NCI-H2029 treated with DMSO at 0.1 percent for 48 hours (cell line): ENCODE results near the gene TEDC1.

Source experiments
- DNase-seq: peaks from one replicate; lab custom pipeline; 2025; lab: John Stamatoyannopoulos, UW

TEDC1 gene

DNA sequence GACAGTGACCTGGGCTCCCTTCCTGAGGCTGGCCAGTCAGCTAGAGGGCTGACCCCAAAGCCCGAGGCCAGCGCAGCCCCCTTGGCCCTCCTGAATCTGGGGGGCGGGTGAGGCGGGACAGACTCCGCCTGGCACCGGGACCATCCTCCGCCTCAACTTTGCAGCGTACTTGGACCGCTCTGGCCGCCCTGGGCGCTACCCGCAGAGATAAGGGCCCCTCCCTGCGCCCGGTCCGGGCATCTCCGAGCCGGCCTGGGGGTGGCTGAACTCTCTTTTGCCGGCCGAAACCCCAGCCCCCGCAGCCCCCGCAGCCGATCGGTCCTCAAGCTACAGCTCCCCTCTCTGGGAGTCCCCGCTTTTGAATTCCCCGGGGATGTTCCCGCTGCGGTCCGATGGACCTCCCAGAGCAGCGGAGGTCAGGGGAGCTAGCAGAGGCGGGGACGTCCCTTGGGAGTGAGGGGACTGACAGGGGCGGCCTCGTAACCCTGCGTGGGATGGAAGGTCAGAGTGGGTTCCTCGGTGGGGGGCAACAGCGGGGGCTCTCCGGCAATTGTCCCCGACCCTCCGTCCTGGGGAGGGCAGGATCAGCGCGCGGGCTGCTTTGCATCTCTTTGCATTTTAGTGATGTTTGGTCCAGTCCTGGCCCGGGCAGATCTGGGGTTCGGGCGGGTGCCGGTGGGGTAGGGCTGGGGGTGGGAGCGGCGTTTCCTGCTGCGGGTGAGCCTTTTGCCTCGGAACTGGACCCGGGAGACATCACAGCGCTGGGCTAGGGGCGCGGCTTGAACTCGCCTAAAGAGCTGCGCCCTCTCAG, 4.7 kb upstream of the TEDC1 start, which contains the start of gene CRIP1:
CRIP1 (plus strand) TSS at position 724 of the 811 bp plus-strand sequence. CDS start 374 bp downstream, outside the sequence.
- no peak for DNase-seq

DNA sequence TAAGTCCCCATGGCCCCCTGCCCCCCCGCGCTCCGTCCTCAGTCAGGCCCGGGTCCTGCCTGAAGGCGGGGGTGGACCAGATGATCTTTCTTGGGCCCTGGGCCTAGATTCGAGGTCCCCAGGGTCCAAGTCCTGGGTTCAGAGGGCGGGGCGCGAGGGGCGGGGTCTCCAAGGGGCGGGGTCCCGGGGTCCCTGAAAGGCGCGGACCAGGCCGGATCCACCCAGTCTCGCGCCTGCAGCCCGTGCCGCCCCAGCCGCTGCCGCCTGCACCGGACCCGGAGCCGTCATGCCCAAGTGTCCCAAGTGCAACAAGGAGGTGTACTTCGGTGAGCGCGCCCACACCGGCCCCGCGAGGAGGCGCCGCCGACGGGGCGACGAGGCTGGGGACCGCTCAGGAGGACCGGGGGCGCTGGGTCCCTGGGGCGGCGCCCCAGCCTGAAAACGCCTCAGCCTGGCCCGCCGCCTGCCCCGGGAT, 4.0 kb upstream of the TEDC1 start:
- no peak for DNase-seq

DNA sequence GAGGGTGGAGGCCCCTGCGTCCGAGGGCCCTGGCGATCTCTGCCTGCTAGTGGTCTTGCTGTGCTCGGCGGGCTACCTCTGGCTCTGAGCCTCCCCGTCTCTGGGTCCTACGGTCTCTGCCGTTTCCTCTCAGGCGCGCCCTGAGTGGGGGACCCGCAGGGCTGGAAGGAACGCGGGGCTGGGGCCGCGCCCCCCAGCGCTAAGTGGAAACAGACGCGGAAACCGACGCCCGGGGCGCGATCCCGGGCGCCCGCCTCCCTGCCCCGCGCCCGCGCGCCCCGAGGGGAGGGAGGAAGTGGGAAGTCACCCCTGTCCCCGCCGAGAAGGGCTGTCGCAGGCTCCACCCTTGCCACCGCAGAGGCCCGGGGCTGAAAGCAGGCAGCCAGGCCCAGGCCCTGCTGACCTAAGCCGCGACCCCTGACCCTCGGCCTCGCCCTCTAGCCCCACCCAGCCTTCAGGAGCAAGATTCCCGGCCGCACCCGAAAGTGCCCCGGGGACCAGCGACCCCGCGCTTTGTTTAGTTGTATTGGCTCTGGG, 3.5 kb upstream of the TEDC1 start:
- DNase-seq: no peak

DNA sequence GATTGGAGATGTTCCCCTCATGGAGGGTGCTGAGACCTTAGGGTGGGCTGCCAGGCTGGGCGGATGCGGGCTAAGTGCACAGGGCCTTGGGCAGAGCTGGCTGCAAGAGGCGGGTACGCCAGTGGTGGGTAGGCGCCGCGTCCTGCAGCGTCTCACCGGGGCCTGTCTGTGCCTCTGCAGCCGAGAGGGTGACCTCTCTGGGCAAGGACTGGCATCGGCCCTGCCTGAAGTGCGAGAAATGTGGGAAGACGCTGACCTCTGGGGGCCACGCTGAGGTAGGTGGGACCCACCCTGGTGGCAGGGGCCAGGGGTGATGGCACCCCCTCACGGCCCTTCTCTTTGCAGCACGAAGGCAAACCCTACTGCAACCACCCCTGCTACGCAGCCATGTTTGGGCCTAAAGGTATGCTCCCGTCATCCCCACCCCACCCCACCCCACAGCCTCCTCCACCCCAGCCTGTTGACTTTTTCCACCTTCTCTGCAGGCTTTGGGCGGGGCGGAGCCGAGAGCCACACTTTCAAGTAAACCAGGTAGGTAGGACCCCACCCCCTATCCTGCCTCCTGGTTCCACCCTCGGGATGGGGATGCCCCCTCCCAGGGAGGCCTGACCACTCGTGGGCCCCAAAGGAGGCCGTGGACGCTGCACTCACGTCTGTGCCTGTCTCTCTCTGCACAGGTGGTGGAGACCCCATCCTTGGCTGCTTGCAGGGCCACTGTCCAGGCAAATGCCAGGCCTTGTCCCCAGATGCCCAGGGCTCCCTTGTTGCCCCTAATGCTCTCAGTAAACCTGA, 2.9 kb upstream of the TEDC1 start:
- DNase-seq: no peak

DNA sequence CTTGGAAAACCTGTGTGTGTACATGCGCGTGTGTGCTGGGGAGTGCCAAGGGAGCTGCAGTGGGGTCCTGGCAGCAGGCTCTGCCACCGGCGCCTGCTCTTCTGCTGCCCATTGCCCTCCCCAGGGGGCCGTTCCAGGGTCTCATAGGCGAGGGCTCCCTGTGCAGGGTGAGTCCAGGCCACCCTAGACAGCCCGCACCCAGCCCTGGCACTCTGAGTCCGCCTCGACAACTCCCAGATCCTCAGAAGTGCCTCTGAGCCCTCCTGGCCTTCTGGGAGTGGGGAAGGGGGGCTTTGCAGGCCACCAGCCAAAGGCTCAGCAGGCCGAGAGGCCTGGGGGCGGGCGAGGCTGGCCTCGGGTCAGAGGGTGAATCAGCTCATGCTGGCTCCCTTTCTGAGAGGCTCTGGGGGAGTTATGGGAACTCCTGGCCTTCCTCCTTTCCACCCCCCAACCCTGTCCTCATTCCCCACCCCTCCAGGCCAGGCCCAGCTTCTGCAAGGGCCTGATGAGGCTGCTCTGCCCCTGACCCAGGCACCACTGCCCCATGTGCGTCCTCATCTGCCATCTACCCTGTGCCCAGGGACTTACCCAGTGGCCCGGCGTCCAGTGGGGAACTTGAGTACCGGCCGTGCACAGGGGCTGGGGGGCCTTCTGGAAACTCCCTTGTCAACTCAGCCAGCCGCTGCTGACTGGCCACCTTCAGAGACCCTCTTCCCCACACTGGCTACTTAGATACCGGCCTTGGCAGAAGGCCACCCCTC, 2.1 kb upstream of the TEDC1 start:
- DNase-seq: no peak

DNA sequence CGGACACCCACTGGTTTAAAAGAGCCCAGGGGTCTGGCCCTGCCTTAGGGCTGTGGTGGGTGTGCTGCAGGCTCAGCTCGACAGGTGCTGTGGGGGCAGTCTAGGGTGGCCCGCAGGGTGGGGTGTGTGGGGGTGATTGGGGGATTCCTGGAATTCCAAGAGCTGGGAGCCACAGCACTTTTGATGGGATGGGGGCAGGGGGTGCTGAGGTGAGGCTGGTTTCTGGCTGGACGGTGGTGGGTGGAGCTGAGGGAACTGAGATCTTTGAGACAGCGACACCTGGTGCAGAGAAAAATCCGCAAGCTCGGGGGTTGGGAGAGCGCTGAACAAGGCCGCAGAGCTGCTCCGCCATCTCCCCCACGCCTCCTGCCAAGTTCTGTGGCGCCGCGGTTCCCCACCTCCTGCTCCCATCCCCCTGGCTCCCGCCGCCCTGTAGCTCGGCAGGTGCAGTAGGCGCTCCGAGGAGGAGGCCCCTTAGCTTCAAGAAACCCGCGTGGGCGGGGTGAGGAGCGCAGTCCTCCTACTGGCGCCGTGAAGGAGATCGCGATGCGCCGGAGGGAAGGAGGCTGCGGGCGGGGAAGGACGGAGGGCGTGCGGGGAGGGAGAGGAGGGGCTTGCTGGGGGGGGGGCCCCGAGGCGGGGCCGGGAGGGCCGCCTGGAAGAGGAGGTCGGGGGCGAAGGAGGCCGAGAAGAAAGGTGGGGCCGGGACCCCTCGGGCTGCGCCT, 1.3 kb upstream of the TEDC1 start:
- peak; percentile 24 for DNase-seq

DNA sequence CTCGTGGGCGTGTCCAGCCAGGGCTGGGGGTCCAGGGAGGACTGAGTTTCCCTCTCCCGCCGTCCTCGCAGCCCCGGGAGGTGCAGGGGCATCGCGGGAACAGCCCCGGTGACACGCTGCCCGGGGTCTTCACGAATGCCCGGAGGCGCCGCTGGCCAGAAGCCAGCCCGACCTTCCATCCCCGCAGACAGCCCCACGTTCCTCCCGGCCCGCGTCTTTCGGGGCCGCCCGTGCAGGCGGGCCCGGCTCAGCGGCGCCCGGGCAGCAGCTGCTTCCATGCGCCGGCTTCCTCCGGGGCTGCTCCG, 827 bp upstream of the TEDC1 start:
- no peak for DNase-seq

DNA sequence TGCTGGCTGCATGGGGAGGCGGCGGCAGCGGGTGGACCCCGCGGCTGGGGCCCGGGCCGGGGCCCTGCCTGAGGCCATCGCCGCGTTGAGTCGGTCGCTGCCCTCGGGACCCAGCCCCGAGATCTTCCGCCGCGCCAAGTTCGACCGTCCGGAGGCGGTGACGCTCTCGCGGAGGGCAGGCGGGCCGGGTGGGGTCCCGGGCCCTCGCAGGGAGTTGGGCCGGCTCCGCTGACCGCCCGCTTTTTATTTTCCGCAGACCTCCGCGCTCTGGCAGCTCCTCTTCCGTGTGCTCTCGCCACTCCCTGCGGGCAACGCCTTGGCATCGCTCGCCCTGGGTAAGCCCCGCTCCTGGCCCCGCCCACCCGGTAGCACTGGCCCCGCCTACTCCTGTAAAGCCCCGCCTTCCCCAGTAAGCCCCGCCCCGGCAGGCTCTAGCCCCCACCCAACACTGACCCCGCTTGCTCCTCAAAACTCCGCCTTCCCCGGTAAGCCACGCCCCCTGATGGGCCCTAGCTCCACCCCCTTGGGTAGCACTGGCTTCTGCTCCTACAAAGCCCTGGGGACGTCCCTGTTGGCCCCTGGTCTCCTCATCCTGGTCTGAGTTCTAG, 424 bp downstream of the TEDC1 start:
- DNase-seq: no peak

DNA sequence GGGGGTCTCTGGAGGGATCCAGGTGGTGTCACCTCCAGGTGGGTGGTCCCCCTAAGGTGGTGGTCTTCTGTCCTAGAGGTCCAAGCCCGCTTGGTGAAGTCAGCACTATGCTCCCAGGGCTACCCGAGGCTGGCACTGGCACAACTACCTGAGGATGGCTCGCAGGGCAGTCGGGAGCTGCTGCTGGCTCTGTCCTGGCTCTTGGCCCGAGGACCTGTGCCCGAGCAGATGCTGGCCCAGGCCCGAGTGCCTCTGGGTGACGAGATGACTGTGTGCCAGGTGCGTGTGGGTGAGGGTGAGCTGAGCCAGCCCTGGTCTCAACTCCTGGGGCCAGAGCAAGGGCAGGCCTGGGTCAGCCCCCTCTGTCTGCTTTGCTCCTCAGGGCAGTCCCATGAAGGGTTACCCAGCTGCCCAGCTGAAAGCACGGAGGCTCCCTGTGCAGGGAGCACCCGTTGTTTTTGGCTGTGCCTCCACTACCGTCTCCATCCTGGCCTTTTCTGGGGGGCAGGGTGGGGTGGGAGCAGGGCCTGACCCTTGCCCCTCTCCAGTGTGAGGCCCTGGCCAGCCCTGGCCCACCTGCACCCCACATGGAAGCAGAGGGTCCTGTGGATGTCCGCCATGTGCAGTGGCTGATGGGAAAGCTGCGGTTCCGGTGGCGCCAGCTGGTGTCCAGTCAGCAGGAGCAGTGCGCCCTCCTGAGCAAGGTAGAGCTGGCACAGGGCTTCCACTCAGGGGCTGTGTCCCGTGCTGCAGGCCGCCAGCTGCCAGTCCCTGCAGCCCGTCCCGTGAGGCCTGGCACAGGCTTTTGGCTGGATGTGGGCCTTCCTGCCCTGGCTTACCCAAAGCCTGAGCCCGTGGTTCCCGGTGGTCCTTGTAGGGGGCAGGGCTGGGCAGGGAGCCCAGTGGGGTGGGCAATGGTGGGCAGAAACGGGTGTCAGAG, 1.3 kb downstream of the TEDC1 start:
- no peak for DNase-seq

DNA sequence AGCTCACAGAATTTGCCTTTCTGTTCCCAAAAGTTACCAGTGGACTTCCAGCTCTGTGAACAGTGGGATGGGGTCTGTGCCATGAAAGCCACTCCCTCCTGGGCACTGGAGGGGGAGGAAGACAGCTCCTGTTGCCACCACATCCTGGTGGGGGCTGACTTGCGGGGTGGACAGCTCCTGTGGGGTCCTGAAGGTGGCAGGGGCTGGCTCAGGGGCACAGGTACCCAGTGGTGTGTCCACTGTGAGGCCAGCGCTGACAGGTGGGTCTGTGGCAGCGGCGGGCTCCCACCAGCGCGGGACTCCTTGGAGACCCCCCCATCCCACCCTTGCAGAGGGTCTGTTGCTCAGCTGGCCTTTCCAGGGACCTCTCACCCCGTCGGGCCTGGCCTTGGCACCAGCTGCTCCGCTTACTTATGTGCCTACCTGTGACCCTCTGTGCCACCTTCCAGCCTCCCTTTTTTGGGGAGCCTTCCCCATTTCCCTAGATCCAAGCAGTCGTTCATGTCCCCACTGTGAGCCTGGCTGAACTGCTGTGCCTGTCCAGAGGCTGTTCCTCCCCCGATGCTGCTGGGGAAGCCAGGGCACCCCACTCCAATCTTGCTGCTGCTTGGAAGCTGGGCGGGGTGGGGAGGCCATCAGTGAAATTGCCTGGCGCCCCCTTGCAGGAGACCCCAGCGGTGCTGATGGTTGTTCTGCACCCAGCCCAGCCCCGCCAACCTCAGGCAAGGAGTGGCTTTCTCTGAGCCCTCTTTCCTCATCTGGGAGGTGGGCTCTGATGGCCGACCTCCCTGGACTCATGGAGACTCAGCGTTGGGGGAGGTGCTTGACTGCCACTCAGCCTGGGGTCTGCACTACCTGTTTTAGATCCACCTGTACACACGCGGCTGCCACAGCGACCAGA, 2.2 kb downstream of the TEDC1 start:
- no peak for DNase-seq

DNA sequence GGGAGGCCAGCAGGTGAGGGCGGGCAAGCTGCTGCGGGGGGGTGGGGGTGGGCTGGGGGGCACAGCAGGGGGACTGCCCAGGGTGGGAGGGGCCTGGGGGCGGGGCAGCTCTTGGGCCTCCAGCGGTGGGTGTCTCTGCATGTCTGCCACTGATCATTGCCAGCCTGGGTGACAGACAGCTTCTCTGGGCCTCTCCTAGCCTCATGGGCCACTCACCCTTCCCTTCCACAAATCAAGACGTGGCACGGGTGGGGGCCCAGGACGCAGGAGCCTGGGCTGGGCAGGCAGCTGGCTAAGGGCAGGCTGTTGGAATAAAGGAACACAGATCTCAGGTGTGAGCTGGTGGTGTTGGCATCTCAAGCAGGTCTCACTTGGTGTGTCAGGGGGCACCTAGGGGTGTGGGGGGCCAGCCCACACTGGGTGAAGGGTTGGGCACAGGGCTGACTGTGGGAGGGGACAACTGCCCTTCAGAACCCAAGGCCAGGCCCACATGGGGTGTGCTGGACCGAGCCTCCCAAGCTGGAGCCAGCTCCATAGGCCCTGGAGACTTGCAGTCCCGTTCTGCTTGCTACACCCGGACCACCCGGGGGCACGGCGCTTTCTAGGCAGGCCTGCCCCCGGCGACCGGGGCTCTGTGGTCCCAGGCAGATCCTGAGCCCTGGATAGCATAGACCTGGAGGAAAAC, 3.0 kb downstream of the TEDC1 start:
- no peak for DNase-seq

DNA sequence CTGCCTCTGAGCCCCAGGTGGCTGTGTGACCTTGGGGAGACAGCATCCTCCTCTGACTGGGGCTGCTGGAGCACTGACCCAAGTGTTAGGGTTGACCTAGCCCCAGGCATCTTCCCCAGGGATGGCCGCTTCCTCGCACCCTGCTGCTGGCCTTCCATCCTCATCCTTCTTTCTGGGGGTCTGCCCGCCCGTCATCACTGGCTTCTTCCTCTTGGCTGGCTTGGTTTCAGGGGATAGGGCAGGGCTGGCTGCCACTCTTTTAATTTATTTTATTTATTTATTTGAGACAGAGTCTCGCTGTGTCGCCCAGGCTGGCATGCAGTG, 3.5 kb downstream of the TEDC1 start:
- no peak for DNase-seq

DNA sequence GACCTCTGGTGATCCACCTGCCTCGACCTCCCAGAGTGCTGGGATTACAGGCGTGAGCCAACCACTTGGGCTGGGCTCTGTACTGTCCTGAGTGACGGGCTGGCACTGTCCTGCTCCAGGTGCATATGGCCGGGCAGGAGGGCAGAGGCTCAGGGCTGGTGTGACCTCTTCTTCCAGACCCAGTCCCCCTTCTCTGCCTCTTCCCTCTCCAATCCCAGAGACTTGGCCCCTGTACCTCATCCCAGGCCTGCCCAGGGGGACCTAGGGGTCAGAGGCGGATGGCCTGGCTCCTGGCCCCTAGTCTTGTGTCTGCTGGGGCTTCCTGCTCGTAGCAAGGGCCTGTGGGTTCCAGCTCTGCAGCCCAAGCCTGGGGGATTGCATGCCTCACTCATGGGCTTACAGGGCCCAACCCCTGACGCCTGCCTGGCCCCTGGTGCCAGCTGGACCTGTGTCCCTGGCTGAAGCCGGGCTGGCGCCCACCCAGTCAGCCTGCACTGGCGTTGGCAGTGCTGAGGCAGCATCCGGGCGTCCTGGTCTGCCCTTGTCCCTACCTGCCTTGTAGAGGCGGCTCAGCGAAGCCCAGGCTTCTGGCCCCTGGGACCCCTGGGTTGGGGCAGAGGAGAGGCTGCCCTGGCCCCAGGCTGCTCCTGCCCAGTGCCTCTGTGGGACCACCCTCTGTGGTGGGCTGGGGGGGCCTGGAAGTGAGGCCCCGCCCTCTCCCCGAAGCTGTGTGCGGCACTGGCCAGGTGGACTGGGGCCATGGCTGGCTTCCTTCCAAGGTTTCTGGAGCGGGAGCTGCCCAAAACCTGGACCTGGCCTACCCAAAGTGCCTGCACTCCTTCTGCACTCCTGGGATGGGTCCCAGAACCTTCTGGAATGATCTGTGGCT, 4.3 kb downstream of the TEDC1 start:
- no peak for DNase-seq

DNA sequence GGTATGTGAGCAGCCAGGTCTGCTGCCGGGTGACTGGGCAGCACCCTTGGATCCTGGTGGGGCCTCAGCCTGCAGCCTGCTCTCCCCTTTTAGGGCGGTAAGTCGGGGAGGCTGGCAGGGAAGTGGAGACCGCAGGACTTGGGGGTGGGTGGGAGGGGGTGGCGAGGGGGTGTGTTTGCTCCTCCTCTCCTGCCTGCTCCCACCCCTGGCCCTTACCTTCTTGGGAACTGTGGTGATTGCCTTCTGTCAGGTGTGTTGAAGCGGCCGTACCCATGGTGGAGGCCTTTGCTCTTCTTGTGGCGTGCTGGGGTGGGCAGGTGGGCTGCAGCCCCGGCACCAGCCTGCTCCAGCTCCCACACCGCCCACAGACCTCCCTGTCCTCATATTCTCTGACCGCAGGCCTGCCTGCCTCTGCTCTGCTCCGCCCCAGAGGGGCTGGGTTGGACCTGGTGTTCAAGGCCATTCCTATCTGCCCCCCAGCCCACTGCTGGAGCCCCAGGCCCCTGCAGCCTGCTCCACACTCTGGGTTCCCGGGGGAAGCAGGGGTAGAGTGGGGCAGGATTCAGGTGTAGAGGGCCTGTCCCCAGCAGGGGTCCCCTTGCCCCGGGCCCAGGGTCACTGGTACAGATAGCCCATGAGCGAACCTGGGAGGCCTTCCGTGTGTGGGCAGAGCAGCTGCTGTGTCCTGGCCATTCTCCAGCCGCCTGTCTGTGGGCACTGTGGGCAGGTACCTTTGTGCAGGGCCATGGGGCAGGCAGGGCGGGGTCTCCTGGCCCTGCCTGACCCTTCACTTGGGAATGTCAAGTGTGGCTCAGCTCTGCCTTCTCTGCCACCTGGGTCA, 5.2 kb downstream of the TEDC1 start:
- DNase-seq: no peak

DNA sequence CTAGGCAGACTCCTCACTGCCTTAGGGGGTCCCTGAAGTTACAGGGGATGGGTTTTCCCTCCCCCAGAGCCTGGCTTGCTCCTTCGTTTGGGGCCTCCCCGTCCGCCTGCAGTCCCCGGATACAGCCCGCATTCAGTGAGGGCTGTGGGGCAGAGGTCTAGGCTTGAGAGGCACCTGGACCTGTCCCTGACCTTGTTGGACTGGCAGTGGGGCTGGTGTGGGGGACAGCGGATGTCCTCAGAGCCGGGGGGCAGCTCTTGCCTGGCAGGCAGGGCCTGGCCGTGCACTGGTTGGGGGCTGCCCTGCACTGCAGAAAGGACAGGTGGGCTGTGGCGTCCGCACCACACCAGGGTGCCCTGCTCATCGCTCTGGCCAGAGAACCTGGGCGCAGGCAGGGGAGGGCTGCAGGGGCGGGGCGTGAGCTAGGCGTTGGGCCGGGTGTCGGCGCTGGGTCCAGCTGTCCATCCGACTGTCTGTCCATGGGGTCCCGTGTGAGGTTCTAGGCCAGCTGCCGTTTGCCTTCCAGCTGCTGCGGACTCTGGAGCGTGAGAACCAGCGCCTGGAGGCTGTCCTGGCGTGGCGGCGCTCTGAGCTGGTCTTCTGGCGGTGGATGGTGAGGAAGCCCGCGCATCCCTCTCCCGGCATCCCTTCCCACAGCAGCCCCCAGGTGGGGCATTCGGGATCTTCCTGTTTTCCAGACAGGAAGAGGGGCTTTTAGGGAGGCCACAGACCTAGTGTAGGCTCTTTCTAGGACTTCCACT, 6.0 kb downstream of the TEDC1 start:
- no peak for DNase-seq
